ENCODE data around the gene GRB10. TPM values are rescaled to one million over a fixed set of nuclear protein-coding genes. Genes with fewer than 3 reads are reported as not detected.

Gene GRB10
- total RNA-seq, 2 donors from 2014 or later = 0.48 to 2.5 TPM

DNA sequence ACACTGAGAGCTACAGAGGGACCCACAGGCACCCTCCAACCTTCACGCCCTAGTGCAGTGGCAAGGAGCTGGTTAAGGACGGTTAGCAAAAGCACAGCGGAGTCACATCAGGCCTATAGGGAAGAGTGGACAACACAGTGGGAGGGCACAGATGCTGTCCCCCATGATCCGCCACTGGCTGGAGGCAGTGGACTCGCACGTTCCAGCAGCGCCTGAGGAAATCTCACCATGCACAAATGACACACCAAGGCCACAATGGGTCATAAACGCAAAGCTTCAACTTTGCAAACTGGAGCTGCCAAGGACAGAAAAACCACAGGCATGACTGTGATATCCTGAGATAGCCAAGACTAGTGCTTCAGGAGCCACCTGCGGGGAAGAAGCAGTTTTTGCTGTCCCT, 58.8 kb downstream of the GRB10 start:
- Mint-ChIP-seq H3K36me3 (no peaks in the 10 kb centered on the region), H3K4me3 (no peak overlapping the region), H3K27ac (no peak overlapping the region), H3K4me1 (ENCODE audit: low read depth in 2 of 2) (peaks cover 0 to 2% of the 10 kb centered on the region in 2 donors), H3K27me3 (peaks cover 4% of the 10 kb centered on the region in 2 donors), H3K9me3 (no peaks in the 10 kb centered on the region)
- DNase-seq (ENCODE audit: low spot score) = no peak
- peak; percentile 39 to 46 for ATAC-seq

DNA sequence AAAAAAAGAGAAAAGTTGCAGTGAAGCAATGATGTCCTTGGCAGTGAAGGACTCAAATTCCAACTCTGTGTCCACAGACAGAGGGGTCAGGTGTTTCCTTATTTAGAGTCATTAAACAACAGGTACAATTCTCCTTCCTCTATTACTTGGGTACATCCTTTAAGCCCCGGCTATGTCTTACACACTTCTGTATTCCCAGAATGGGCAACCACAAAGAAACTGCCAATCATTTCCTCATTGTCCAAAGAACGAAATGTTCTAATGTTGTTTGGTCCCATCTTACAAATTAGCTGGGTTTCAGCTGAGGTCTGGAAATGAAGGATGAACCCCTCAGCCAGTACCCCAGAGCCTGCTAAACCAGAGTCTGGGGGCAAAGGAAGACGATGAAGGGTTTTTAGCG, 59.5 kb downstream of the GRB10 start:
- peaks cover 0 to 4% of the 10 kb centered on the region in 2 donors for H3K4me1 Mint-ChIP-seq (ENCODE audit: low read depth in 2 of 2)

DNA sequence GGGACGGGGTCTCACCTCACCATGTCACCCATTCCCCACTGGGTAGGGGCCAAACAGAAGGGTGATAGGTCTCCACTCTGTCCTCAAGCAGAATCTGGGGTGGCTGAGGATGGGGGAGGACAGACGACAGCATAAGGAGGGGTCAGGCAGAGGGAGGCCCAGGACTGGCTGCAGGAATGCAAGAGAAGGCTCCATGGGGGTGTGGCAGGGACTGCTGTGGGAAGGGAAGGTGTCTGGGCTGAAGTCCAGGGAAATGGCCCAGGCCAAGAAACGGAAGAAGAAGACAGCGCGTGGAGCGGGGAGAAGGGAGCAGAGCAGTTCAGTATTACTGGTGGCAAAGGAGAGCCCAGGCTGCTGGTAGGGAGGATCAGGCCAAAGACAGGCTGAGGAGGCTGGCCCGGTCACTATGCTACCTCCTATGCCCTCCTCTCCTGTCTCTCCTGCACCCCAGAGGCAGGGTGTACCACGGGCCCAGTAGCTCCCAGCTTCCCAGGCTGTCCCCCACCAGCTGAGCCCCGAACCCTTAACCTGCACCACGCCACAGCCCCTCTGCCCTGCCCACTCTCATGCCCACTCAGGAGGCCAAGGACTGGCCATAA, 60.9 kb downstream of the GRB10 start:
- no peak overlapping the region for H3K4me3 Mint-ChIP-seq
- ATAC-seq = peak in 1 of 2 donors; percentile 48
- no peaks in the 10 kb centered on the region for H3K9me3 Mint-ChIP-seq

More for the DNA sequence above, 59.5 kb downstream of the GRB10 start:
- H3K9me3 Mint-ChIP-seq = no peaks in the 10 kb centered on the region
- peaks cover 4 to 6% of the 10 kb centered on the region in 2 donors for H3K27me3 Mint-ChIP-seq
- DNase-seq (ENCODE audit: low spot score) = no peak
- H3K36me3 Mint-ChIP-seq = no peaks in the 10 kb centered on the region
- H3K4me3 Mint-ChIP-seq = no peak overlapping the region
- no peak for ATAC-seq
- no peak overlapping the region for H3K27ac Mint-ChIP-seq

DNA sequence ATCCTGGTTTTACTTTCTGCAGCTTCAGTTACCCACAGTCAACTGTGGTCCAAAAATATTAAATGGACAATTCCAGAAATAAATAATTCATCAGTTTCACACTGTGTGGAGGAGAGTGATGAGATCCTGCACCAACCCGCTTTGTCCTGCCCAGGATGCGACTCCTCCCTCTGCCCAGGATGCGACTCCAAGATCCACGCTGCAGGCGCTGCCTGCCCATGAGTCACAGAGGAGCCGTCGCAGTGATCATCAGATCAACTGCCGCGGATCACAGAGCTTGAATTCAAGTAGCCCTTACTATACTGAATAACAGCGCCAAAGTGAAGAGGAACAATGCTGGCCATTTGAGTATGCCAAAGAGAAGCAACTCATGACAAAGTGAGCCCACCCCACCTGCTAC, 61.5 kb downstream of the GRB10 start:
- no peaks in the 10 kb centered on the region for H3K9me3 Mint-ChIP-seq
- H3K27ac Mint-ChIP-seq = no peak overlapping the region
- no peak for ATAC-seq

More for the DNA sequence above, 60.9 kb downstream of the GRB10 start:
- H3K36me3 Mint-ChIP-seq = no peaks in the 10 kb centered on the region
- DNase-seq (ENCODE audit: low spot score) = no peak
- peaks cover 0 to 4% of the 10 kb centered on the region in 2 donors for H3K4me1 Mint-ChIP-seq (ENCODE audit: low read depth in 2 of 2)
- H3K27ac Mint-ChIP-seq = no peak overlapping the region
- peaks cover 4 to 6% of the 10 kb centered on the region in 2 donors for H3K27me3 Mint-ChIP-seq

DNA sequence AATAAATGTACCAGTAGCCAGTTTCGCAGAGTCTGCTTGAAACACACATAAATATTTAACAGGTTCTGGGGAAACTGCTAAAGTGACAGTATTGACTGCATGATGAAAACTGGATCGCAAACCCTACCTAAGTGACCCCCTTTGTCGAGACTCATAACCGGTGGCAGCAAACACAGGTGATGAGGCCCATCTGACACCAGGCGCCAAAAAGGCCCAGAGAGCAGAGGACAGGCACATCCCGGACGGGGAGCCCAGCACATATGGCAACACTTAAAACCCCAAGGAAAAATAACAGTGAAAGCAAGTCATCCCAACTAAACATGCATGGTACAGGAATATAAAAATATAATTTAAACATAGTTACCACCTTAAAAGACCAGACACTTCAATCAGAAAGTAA, 62.4 kb downstream of the GRB10 start:
- peaks cover 4 to 6% of the 10 kb centered on the region in 2 donors for H3K27me3 Mint-ChIP-seq
- H3K36me3 Mint-ChIP-seq = no peaks in the 10 kb centered on the region
- DNase-seq (ENCODE audit: low spot score) (no peak), ATAC-seq (no peak)
- H3K4me3 Mint-ChIP-seq = no peak overlapping the region
- no peak overlapping the region for H3K27ac Mint-ChIP-seq
- peaks cover 0 to 4% of the 10 kb centered on the region in 2 donors for H3K4me1 Mint-ChIP-seq (ENCODE audit: low read depth in 2 of 2)
- H3K9me3 Mint-ChIP-seq = no peaks in the 10 kb centered on the region

More for the DNA sequence above, 61.5 kb downstream of the GRB10 start:
- Mint-ChIP-seq H3K4me1 (ENCODE audit: low read depth in 2 of 2) (peaks cover 0 to 4% of the 10 kb centered on the region in 2 donors), H3K27me3 (peaks cover 4 to 6% of the 10 kb centered on the region in 2 donors), H3K4me3 (no peak overlapping the region), H3K36me3 (no peaks in the 10 kb centered on the region)
- DNase-seq (ENCODE audit: low spot score) = no peak

DNA sequence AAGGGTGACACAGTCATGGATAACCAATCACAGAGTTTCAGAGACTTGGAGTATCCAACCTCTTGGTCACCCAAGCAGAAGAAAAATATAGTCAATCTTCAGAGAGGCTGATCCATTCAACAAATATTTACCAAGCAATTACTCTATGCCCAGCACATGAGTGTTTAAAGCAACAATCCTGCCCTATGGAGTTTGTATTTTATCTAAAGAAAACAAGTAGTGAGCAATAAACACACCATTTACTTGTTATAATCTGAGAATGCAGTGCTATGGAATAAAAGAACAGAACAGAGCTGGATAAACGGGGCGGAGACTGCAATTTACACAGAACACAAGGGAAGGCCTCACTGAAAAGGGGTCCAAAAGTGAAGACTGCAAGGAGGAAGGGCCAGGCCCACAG, 63.8 kb downstream of the GRB10 start:
- peaks cover 1% of the 10 kb centered on the region for H3K9me3 Mint-ChIP-seq
- no peaks in the 10 kb centered on the region for H3K36me3 Mint-ChIP-seq
- peaks cover 0 to 6% of the 10 kb centered on the region in 2 donors for H3K27me3 Mint-ChIP-seq
- H3K4me3 Mint-ChIP-seq = no peak overlapping the region
- H3K27ac Mint-ChIP-seq = no peak overlapping the region
- H3K4me1 Mint-ChIP-seq (ENCODE audit: low read depth in 2 of 2) = peaks cover 2 to 4% of the 10 kb centered on the region in 2 donors
- ATAC-seq = no peak
- DNase-seq (ENCODE audit: low spot score) = no peak

DNA sequence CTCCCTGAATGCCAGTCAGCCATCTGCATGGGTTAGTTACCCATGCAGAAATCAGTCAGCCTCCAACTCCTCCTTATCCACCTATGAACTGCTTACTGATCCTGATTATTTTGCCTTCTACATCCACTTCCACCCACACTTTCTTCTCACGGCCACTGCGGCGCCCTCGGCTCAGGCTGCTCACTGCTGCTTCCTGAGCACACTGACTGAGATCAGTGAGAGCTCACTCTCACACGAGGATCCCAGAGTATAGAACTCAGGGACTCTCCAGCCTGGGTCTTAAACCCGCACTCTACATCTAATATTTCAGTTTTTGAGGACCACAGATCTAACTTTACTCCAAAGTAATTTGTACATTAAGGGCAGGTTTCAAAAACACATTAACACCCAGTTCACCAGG, 64.4 kb downstream of the GRB10 start:
- H3K36me3 Mint-ChIP-seq = no peaks in the 10 kb centered on the region

DNA sequence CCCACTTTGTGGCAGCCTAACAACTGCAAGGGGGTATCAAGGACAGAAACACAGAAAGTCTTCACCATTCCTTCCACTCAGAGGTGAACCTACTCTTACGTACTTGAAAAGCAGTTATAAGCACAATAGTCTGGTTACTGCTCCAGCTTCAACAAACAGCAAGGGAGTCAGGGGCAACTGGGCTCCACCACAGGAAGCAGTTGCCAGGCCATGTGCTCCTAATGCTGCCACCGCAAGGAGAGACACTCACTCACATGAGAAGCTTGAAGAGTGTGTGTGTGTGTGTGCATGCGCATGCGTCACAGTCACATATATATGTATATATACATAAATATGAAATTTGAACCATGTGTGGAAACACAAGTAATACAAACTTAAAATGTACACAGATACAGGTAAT, 65.5 kb downstream of the GRB10 start:
- ATAC-seq = no peak
- no peaks in the 10 kb centered on the region for H3K36me3 Mint-ChIP-seq
- DNase-seq (ENCODE audit: low spot score) = no peak
- H3K4me1 Mint-ChIP-seq (ENCODE audit: low read depth in 2 of 2) = peaks cover 11 to 20% of the 10 kb centered on the region in 2 donors
- peaks cover 0 to 6% of the 10 kb centered on the region in 2 donors for H3K27me3 Mint-ChIP-seq
- no peak overlapping the region for H3K27ac Mint-ChIP-seq
- peaks cover 4% of the 10 kb centered on the region for H3K9me3 Mint-ChIP-seq
- H3K4me3 Mint-ChIP-seq = no peak overlapping the region

More for the DNA sequence above, 64.4 kb downstream of the GRB10 start:
- H3K9me3 Mint-ChIP-seq = peaks cover 4% of the 10 kb centered on the region
- no peak overlapping the region for H3K27ac Mint-ChIP-seq
- no peak overlapping the region for H3K4me3 Mint-ChIP-seq
- H3K4me1 Mint-ChIP-seq (ENCODE audit: low read depth in 2 of 2) = peaks cover 8 to 9% of the 10 kb centered on the region in 2 donors
- peaks cover 0 to 6% of the 10 kb centered on the region in 2 donors for H3K27me3 Mint-ChIP-seq
- DNase-seq (ENCODE audit: low spot score) (no peak), ATAC-seq (no peak)

DNA sequence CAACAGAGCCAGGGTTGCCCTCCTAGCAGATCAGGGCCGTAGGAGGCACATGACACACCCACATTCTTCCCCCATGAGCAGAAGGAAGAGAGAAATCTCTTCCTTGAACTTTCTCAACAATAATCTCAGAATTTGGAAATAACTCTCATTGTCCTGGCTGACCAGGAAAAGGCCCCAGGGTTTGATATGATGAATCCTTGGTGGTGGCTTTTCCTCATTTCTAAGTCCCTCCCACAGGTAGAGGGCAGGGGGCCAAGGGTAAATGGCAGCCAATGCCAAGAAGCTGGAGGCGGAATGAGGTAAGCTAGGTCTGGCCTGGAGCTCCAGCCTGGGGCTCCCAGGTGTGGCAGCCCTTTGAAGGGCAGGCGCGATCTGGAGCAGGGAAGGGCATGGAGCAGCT, 67.8 kb downstream of the GRB10 start:
- peaks cover 11 to 32% of the 10 kb centered on the region in 2 donors for H3K4me1 Mint-ChIP-seq (ENCODE audit: low read depth in 2 of 2)
- no peaks in the 10 kb centered on the region for H3K36me3 Mint-ChIP-seq
- DNase-seq (ENCODE audit: low spot score) (no peak), ATAC-seq (no peak)
- no peak overlapping the region for H3K4me3 Mint-ChIP-seq
- H3K27ac Mint-ChIP-seq = no peak overlapping the region
- peaks cover 4% of the 10 kb centered on the region for H3K9me3 Mint-ChIP-seq
- peaks cover 0 to 6% of the 10 kb centered on the region in 2 donors for H3K27me3 Mint-ChIP-seq

DNA sequence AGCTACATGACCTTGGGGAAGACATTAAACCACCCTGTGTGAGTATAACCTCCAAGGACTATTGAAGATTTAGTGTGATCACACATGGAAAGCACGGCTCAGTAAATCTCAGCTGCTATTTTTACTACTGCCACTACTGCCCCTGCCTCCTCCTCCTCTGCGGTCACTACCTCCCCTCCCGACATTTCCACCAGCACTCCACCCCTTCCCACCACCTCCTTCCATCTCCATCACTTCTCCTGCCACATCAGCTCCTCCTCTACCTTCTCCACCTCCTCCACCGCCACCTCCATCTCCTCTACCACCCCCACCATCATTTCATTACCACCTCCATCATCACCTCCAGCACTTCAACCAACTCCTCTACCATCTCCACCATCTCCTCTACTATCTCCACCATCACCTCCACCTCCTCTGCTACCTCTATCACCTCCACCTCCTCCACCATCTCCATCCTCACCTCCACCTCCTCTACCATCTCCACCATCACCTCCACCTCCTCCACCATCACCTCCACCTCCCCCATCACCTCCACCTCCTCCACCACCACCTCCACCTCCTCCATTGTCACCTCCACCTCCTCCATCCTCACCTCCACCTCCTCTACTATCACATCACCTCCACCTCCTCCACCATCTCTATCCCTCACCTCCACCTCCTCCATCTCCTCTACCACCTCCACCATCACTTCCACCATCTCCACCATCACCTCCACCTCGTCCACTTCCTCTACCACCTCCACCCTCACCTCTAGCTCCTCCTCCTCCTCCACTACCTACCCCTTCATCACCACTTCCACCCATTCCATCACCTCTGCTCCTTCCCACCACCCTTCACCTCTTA, 69.4 kb downstream of the GRB10 start:
- Mint-ChIP-seq H3K27ac (no peak overlapping the region), H3K4me1 (ENCODE audit: low read depth in 2 of 2) (peaks cover 11 to 32% of the 10 kb centered on the region in 2 donors), H3K9me3 (peaks cover 4% of the 10 kb centered on the region), H3K36me3 (no peaks in the 10 kb centered on the region), H3K4me3 (no peak overlapping the region), H3K27me3 (no peaks in the 10 kb centered on the region)
- ATAC-seq (no peak), DNase-seq (ENCODE audit: low spot score) (no peak)

DNA sequence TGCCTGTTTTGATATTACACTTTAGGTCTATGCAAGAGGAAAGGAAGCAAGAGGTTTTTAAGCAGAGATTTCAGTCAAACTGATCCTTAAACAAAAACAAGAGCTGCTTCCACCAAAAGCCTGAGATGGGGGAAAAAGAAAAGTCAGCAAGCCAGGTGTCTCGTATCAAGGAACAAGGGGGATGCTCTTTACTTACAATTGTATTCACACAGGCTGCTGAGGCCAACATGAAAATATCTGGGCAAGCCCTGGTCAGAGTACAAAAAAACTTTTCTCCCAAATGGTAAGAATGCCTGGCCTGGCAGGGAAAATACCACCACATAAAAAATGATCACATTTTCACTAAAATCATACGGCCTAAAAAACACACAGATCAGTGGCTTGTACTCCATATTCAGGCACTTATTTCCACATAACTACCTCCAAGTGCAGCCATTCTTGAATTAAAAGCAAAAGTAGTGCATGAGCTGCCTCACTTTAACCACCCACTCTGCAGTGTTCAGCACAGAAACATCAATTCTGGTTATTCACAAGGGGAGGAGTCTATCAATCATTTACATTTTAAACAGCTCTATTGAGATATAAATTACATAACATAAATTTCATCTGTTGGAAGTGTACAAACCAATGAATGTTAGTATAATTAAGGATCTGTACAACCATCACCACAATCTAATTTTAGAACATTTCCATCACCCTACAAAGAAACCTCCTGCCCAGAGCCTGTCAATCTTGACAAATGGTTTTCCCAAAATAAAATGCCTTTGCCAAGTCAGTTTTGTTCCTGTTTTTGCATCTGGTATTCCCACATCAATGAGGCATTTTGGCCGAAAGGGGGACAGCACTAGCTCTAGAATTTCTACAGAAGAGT, 70.2 kb downstream of the GRB10 start:
- H3K4me1 Mint-ChIP-seq (ENCODE audit: low read depth in 2 of 2) = peaks cover 11 to 30% of the 10 kb centered on the region in 2 donors
- H3K27ac Mint-ChIP-seq = no peak overlapping the region
- H3K27me3 Mint-ChIP-seq = no peaks in the 10 kb centered on the region
- DNase-seq (ENCODE audit: low spot score) (no peak), ATAC-seq (no peak)
- no peaks in the 10 kb centered on the region for H3K36me3 Mint-ChIP-seq
- no peak overlapping the region for H3K4me3 Mint-ChIP-seq
- peaks cover 4% of the 10 kb centered on the region for H3K9me3 Mint-ChIP-seq

DNA sequence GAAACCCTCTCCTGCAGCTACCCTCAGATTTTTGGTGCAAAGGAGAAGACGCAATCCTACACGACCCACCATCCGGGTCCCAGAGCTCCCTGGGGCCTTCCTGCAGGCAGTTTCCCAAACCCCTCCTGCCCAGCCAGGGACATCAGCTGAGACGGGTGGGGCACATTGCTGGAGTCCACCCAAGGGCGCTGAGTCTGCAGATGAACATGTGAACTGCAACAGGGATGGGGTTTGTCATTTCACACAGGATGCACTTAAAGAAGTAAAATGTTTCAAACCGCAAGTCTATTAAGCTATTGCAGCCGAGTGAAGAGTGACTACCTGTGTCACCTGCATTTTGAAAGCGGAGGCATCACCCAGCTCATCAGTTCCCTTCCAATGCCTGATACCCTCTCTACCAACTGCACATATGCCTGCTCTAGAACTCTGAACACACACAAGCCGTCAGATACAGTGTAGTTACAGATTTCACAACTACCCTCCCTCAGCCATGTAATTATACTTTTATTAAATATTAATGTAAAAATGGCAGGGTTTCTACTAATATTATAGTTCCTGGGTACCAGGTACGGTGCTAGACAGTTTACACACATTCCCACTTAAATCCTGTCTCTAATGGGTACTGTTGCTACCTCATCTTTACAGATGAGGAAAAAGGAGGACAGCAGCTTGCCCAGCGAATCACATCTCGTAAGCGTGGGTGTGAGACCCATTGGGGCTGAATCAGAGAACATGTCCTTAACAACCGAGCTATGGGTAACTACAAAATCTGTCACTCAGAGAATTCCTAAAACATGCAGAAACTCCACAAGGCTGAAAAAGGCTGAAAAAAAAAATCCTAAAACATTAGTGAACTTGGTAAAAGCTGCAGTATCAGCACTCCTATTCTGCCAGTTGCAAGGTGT, 71.2 kb downstream of the GRB10 start:
- ATAC-seq = no peak
- no peak overlapping the region for H3K27ac Mint-ChIP-seq
- H3K9me3 Mint-ChIP-seq = peaks cover 4% of the 10 kb centered on the region
- no peaks in the 10 kb centered on the region for H3K27me3 Mint-ChIP-seq
- H3K36me3 Mint-ChIP-seq = no peaks in the 10 kb centered on the region
- peaks cover 11 to 30% of the 10 kb centered on the region in 2 donors for H3K4me1 Mint-ChIP-seq (ENCODE audit: low read depth in 2 of 2)
- H3K4me3 Mint-ChIP-seq = no peak overlapping the region
- DNase-seq (ENCODE audit: low spot score) = no peak

Data from natural killer cell treated with Interleukin-12 subunit alpha and Interleukin-12 subunit beta and Interleukin-15 and Interleukin-18, amount 100 ng/mL, for 72 hours (primary cell).